GM18868 (cell line): Measurements from ENCODE around the gene RELA.

Source experiments
- ATAC-seq: cut with Tn5 transposase; IDR thresholded peaks from one replicate; pipeline ENCODE4 v1.9.1; 2021; ENCODE audit warnings: mild to moderate bottlenecking, moderate library complexity; ENCODE audit not compliant: unreplicated experiment

The RELA gene

DNA sequence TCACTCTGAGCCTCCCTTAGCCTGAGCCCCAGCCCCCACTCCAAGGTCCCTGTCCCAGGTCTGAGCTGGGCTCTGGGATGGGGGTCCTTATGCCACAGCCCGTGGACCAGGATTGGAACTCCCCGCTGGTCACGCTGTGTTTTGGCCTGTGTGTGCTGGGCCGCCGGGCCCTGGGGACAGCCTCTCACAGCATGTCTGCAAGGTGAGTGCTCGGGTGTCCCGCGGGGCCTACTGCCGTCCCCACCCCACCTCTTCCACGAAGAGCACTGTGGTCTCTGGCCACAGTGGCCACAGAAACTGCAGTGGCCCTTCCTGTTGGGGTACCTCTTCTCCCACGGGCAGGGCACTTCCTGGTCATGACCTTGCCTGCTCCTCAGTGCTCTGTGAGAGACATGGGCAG lies 28.3 kb downstream of the RELA start:
- ATAC-seq = no peak

DNA sequence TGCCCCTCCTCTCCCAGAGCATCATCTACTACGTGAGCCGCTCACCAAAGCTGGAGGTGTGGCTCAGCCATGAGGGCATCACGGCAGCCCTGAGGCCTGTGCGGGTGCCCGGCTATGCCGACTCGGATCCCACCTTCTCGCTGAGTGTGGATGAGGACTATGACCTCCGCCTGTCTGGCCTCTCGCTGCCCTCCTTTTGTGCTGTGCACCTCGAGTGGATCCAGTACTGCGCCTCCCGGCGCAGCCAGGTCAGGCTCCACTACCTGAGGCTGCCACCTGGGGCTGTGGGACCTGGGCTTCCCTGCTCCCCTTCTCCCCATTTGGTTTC lies 28.6 kb downstream of the RELA start:
- no peak for ATAC-seq

DNA sequence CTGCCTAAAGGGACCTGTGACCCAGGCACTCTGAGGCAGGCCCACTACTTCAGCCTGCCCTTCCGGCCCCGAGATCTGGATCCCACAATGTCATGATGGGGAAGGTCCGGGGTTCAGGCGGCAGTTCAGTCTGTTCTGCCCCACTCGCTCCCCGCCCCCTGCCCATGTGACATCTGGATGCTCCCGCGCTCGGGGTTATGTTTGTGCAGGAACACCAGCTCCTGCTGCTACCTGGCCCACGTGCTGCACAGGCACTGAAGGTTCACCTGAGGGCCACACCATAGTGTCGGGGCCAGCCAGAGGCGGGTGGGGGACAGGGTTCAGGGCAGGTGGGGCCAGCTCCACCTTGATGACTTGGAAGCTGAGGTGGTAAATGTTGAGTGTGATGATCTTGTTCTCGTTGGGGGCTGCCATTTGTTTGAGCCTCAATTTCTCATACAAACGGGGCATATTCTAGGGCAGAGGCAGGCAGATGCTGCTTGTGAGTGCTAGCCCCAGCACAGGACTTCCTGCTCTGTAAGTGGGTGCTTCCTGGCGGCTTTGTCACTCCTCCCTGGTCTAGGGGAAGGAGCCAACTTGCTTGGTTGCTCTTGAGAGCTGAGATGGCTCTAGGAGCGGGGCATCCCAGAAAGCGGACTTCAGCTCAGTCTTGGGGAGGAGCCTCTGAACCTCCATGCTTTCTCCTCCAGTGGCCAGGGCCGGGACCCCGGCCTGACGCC lies 29.2 kb downstream of the RELA start:
- ATAC-seq = no peak

DNA sequence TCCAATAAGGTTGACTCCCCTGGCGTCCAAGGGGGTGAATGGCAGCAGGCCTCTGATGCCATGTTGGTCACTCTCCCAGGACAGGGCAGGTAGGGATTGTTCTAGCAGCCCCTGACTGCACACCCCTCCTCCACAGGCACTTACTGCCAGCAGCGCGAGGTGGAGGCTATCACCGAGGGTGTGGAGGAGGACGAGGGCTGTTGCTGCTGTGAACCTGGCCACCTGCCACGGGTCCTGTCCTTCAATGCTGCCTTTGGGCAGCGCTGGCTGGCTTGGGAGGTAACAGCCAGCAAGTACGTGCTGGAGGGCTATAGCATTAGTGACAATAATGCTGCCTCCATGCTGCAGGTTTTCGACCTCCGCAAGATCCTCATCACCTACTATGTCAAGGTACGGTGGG lies 32.5 kb downstream of the RELA start:
- ATAC-seq = no peak

DNA sequence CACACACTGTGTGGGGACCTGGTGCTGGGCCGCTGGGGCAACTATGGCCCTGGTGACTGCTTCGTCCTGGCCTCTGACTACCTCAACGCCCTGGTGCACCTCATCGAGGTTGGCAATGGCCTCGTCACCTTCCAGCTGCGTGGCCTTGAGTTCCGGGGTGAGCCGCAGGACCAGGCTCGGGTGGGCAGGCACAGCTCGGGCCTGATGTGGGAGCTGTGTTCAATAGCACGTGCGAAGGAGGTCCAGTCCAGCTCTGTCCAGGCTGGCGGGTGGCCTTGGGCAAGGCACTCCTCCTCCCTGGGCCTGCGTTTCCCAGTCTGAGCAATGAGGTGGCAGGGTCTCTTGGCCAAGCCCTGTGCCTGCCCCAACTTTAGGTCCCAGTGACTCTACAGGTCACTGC lies 33.1 kb downstream of the RELA start:
- no peak for ATAC-seq

DNA sequence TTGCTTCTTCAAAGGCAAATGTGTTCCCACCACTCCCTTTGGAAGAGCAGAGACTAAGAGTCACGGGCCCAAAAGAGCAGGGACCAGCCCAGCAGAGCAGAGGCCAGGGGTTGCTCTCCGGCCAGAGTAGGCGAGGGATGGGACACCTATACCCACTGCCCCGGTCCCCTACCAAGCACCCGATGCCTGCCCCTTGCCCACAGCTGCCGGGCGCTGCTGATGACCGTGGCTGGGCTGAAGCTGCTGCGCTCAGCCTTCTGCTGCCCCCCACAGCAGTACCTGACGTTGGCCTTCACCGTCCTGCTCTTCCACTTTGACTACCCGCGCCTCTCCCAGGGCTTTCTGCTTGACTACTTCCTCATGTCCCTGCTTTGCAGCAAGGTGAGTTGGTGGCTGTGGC lies 35.5 kb downstream of the RELA start:
- ATAC-seq = no peak

DNA sequence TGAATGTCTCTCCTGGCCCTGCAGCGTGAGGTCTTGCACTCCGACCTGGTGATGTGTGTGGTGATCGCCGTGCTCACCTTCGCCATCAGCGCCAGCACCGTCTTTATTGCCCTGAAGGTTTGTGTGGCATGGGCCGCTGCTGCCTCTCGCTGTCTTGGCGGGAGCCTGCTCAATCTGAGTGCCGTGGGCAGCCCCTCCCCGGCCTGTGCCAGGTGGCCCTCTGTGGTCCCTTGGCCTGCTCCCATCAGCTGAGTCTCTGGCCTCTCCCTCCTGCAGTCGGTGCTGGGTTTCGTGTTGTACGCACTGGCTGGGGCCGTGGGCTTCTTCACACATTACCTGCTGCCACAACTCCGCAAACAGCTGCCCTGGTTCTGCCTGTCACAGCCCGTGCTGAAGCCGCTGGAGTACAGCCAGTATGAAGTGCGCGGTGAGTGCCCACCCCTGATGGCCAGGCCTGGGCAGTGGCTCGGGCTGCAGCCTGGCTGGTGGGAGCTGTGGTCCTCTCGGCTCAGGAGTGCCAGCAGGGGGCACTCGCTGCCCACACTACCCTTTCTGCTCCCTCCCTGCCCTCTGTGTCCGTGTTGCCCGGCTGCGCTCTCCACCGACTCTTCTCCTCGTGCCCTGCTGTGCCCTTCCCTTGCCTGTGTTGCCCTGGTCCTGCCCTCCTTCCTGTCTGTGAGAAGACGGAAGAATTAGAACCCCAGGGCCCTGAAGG lies 36.9 kb downstream of the RELA start:
- no peak for ATAC-seq

DNA sequence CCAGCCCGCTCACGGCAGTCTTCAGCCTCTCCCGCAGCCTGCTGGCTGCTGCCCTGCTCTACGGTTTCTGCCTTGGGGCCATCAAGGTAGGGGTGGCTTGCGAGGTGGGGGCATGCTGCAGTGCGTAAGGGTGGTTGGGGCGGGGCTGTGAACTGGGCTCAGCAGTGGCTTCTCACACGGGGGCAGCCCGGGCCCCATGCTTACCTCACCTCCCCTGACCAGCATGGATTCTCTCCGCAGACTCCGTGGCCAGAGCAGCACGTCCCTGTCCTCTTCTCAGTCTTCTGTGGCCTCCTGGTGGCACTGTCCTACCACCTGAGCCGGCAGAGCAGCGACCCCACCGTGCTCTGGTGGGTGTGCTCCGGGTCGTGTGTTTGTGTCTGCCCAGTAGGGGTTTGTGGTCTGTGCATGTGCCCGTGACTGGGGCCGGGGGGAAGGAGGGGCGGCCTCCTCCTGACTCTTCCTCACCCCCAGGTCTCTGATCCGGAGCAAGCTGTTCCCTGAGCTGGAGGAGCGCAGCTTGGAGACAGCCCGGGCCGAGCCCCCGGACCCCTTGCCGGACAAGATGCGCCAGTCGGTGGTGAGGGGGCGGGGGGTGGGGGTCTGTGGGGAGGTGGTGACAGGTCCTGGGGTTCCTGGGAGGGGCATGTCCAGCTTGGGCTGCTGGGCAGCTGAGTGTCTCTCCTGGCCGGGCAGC lies 37.6 kb downstream of the RELA start:
- no peak for ATAC-seq

DNA sequence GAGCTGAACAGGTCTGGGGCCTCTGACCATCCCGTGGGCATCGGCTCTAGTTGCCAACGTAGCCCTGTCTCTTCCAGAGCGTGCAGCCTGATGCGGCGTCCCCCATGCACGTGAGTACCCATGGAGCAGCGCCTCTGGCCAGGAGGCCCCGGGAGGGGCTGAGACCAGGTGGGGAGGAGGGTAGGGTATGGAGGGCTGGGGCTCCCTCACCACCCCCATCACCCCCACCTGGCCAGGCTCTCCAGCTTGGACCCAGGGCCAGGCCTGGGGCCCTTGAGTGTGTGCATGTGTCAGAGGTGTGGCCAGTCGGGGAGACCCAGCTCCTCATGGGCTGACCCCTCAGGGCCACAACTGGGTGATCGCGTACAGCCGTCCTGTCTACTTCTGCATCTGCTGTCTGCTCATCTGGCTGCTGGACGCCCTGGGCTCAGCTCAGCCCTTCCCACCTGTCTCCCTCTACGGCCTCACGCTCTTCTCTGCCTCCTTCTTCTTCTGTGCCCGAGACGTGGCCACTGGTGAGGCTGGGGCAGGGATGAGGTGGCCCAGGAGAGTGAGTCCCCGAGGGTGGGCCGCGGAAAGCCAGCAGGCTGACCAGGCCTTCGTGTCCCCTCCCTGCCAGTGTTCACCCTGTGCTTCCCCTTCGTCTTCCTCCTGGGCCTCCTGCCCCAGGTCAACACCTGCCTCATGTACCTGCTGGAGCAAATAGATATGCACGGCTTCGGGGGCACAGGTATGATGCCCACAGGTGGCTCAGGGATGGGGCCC lies 38.7 kb downstream of the RELA start:
- ATAC-seq = no peak

DNA sequence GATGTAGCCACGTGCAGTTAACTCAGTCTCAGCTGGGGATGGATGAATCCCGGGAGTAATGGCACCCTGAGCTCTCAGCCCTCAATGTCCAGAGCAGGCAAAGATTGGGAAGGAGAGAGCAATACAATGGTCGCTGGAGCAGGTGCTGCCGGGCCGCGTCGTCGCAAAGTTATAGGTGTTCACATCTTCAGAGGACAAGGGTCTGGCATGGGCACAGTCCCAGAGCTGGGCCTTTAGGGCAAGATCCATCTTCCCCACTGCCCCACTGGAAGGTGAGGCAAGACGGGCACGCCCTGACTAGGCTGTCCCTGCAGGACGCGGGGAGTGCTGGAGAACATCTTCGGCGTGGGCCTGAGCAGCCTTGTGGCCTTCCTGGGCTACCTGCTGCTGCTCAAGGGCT lies 39.5 kb downstream of the RELA start:
- no peak for ATAC-seq

DNA sequence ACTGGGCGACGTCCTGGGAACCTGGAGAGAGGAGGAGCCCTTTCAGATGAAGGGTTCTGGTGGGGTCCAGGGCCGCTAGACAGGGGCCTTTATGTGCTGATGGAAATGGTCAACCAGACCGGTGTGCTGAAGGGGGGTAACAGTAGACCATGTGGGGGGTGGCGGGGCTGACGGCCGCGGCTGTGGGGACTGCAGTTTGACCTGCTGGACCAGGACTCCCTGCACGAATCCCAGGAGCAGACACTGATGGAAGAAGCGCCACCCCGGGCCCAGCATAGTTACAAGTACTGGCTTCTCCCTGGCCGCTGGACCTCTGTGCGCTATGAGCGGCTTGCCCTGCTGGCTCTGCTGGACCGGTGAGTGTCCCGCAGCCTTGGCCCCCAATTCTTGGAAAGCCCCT lies 40.7 kb downstream of the RELA start:
- ATAC-seq = no peak

DNA sequence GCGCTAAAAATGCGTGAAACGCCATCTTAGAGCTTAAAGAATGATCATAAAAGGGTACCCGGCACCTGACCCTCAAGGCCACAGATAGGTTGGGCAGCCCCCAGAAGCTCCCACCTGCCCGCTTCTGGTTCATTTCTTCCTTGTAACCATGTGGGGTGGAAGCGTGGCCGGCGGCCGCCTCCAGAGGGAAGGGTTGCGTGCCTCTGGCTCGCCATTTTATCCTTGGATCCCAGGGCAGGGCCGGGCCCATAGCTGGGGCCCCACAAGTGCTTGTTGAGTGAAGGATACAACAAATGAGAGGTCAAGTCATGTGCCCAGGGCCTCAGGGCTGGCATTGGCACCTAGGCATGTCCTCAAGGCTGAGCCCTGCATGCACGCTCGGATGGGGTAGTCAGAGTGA lies 41.3 kb downstream of the RELA start:
- ATAC-seq = no peak

DNA sequence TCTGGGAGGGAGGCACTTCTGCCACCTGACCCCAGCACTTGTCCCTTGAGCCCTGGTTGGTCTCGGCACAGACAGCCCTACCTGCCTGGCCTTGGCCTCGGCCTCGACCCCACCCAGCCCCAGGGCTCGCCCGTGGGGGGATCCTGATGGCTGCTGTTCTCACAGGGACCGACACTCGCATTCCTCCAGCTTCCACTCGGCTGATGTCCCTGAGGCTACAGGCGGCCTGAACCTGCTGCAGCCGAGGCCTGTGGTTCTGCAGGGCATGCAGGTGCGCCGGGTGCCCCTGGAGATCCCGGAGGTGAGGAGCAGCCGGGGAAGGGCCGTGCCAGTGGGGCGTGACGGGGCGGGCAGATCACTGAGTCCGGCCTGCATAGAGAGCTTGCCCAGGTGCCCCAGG lies 42.0 kb downstream of the RELA start:
- ATAC-seq = no peak

DNA sequence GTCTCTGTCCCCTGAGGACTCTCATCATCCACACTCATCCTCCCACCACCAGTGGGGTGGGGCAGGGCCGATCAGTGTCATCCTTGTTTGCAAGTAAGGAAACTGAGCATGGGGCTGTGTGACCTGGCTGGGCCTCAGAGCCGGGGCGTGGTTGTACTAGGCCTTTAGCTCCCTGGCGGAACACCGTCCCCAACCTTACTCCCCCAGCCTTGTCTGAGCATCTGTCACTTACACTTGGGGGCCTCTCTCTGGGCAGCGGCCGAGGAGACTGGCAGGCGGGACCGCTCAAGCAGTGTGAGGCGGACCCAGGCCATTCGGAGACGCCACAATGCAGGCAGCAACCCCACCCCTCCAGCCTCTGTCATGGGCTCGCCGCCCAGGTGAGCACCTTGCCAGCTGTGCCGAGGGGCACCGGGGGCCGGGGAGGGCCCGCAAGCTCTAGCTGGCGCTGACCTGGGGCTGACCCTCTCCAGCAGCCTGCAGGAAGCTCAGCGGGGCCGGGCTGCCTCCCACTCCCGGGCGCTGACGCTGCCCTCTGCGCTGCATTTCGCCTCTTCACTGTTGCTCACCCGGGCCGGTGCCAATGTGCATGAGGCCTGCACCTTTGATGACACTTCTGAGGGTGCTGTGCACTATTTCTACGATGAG lies 43.3 kb downstream of the RELA start:
- no peak for ATAC-seq

DNA sequence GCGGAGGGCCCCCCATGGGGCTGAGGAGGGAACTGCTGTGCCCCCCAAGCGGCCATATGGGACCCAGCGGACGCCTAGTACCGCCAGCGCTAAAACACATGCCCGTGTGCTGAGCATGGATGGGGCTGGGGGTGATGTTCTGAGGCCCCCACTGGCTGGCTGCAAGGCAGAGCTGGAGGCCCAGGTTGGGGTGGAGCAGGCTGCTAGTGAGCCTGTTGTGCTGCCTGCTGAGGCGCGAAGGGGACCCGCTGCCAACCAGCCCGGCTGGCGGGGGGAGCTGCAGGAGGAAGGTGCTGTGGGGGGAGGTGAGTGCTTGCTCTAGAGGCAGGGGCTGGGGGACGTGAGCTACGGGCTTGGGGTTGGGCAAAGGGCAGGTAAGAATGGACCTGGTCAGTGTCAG lies 44.0 kb downstream of the RELA start:
- no peak for ATAC-seq

DNA sequence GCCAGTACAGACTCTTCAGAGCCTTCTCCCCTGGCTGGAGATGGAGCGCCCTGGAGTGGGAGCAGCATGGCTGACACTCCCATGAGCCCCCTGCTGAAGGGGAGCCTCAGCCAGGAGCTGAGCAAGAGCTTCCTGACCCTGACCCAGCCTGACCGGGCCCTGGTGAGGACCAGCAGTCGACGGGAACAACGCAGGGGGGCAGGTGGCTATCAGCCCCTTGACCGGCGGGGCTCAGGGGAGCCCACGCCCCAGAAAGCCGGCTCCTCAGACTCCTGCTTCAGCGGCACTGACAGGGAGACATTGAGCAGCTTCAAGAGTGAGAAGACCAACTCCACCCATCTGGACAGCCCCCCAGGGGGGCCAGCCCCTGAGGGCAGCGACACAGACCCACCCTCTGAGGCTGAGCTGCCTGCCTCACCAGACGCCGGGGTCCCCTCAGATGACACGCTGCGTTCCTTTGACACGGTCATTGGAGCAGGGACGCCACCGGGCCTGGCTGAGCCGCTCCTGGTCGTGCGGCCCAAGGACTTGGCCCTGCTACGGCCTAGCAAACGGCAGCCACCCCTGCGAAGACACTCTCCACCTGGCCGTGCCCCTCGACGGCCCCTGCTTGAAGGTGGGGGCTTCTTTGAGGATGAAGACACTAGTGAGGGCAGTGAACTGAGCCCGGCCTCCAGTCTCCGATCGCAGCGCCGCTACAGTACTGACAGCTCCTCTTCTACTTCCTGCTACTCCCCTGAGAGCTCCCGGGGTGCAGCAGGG lies 44.5 kb downstream of the RELA start:
- no peak for ATAC-seq

DNA sequence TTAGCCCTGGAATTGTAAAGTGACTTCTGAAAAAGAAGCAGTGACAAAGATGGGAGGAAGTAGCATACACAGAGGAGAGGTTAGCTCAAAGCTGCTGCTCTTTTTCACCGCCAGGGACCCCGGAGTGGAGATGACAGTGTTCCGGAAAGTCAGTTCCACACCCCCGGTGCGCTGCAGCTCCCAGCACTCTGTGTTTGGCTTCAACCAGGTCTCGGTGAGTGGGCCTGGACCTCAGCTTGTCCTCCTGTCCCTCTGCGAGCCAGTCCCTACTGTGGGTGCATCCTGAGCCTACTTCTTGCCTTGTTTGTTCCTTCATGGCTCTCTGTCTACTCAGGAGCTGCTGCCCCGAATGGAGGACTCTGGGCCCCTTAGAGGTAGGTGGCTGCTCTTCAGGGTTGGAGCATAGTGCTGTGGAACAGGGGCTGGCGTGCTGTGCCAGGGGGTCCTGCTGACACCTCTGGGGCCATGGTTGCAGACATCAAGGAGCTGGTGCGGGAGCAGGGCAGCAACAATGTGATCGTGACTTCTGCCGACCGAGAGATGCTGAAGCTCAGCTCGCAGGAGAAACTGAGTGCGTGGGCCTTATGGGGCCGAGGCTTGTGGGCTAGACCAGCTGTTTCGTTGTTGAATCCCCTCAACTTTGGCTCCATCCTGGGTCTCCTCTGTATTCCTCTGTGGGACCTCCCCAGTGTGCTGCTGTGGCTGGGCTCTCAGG lies 45.4 kb downstream of the RELA start:
- ATAC-seq = no peak

DNA sequence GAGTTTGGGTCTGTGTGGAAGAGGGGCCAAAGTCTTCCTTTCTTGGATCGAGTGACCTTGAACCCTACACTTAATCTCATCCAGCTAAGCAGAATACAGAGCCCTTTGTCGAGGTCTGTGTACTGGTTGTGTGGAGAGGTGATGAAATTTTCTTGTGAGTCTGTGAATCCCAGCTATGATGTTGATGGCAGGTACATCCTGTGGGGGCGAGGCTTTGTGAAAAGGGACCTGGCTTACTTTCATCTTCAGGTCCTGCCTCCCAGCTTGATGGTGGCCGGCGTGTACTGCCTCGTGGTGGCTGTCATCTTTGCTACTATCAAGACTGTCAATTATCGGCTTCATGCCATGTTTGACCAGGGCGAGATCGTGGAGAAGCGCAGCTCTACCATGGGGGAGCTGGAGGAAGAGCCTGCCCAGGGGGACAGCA lies 46.1 kb downstream of the RELA start:
- no peak for ATAC-seq

DNA sequence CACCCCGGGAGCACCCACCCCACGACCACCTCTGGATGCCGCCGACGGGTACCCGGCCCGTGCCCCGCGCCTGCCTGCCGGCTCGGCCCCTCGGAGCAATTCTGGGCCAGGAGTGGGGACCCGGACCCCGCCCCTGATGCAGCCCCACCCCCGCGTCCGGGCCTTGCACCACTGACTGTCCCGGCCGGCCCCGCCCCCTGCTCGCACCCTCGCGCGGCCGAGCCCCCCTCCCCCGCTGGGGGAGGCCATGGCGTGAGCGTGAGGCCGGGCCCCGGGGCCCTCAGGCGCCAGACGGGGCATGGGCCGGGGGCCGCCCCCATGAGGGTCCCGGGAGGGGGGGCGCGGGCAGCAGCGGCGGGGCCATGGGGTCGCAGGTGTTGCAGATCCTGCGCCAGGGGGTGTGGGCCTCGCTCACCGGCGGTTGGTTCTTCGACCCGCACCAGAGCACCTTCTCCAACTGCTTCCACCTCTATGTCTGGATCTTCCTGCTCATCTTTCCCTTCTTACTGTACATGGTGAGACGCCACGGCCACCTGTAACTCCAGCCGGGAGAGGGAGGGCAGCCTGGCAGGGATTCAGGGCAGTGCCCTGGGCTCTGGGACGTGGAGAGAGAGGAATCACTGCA lies 46.7 kb downstream of the RELA start:
- ATAC-seq = peak; percentile 7
